ENCODE results near the gene KCNQ4. TPM values are rescaled to one million over a fixed set of nuclear protein-coding genes. Genes with fewer than 3 reads are reported as not detected.

Gene KCNQ4
- polyA plus RNA-seq, 1 experiment: 0.06 TPM

DNA sequence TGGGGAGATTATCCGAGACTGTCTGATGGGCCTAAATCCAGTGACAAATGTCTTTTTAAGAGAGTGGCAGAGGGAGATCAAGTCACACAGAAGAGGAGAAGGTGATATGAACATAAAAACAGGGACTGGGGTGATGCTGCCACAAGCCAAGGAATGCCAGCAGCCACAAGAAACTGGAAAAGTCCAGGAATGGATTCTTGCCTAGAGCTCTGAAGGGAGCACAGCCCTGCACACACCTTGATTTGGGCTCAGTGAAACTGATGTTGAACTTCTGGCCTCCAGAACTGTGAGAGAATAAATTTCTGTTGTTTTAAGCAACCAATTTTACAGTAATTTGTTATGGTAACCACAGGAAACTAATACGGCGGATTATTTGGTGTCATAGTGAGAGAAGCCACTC lies 59.1 kb downstream of the KCNQ4 start:
- TF ChIP-seq, protein P1, sequence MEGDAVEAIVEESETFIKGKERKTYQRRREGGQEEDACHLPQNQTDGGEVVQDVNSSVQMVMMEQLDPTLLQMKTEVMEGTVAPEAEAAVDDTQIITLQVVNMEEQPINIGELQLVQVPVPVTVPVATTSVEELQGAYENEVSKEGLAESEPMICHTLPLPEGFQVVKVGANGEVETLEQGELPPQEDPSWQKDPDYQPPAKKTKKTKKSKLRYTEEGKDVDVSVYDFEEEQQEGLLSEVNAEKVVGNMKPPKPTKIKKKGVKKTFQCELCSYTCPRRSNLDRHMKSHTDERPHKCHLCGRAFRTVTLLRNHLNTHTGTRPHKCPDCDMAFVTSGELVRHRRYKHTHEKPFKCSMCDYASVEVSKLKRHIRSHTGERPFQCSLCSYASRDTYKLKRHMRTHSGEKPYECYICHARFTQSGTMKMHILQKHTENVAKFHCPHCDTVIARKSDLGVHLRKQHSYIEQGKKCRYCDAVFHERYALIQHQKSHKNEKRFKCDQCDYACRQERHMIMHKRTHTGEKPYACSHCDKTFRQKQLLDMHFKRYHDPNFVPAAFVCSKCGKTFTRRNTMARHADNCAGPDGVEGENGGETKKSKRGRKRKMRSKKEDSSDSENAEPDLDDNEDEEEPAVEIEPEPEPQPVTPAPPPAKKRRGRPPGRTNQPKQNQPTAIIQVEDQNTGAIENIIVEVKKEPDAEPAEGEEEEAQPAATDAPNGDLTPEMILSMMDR (IDR thresholded peaks at IDR 0.05; ENCODE audit: insufficient read depth, low read depth, low read length): no peak
- ChIA-PET CTCF (interaction anchor here (1.5 to 1.6 kb wide), 2 partner anchors 212 to 230 kb away, joined by 3 read pairs; no protein-coding TSS in a partner anchor), POLR2A (no interaction called here)
- Histone ChIP-seq H3K36me3 (ENCODE audit: control insufficient read depth, insufficient read depth, low read length) (no peaks in the 10 kb centered on the region), H3K27me3 (ENCODE audit: control insufficient read depth, insufficient read depth, low read length) (no peaks in the 10 kb centered on the region; the same call in 1 of the 2 replicates), H3K4me3 (ENCODE audit: low read depth, low read length) (no peak overlapping the region)
- DNase-seq (ENCODE audit: low read depth): no peak

DNA sequence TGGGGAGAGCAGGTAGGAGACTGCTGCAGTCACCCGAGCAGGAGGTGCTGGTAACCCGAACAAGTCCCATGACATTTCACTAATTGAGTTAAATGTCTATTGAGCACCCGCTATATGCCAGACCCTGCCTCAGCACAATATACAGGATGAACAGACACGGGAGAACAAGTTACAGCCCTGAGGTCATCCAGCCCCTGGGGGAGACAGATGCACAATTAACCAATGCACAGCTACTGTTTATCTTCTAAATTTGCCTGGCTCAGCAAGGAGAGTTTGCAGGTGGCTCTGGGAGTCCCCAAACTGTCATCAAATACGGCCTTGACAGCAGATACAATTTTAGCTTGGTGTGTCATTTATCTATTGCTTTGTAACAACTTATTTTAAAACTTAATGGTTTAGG lies 60.5 kb downstream of the KCNQ4 start:
- Histone ChIP-seq H3K36me3 (ENCODE audit: control insufficient read depth, insufficient read depth, low read length) (no peaks in the 10 kb centered on the region), H3K4me3 (ENCODE audit: low read depth, low read length) (no peak overlapping the region), H3K27me3 (ENCODE audit: control insufficient read depth, insufficient read depth, low read length) (no peaks in the 10 kb centered on the region; the same call in 1 of the 2 replicates)
- TF ChIP-seq, protein P1 (IDR thresholded peaks at IDR 0.05; ENCODE audit: insufficient read depth, low read depth, low read length): no peak
- POLR2A ChIA-PET: no interaction called here
- no peak for DNase-seq (ENCODE audit: low read depth)
- CTCF ChIA-PET: interaction anchor here (19.7 kb wide), 1 partner anchor 108 kb away, joined by 476 read pairs; no protein-coding TSS in a partner anchor

DNA sequence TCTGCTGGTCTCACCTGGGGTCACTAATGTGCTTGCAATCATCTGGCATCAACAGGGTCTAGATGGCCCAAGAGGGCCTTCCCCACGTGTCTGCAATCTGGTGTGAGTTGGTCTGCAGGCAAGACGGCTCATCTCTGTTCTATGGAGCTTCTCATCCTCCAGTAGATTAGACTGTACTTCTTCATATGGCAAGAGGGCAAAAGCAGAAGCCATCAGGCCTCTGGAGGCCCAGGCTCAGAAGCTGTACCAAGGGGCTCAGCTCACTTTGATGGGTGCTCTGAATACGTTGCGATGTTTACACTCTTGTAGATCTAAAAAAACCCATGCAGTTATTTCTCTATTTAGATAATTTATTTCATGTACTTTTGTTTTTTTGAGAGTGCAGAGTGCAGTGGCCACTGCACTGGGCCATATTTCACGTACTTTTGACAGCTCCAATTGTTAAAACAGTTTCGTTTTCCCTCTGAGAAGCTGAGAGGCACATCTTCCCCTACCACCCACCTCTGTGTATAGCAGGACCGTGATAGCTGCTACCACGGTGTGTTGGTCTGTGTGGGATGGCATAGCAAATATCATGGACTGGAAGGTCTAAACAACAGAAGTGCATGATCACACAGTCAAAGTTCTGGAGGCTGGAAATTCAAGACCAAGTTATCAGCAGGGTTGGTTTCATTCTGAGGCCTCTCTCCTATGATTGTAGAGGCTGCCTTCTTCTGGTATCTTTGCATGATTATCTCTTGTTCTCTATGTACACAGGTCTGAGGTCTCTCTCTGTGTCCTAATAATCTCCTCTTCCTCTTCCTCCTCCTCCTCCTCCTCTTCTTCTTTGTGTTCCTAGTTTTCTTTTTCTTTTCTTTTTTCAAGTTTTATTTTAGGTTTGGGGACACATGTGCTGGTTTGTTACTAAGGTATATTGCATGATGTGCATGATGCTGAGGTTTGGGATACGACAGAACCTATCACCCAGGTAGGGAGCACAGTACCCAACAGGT lies 61.6 kb downstream of the KCNQ4 start:
- CTCF ChIA-PET: interaction anchor here (0.6 to 19.7 kb wide), 3 partner anchors 107 to 158 kb away, joined by 3 to 476 read pairs (median 3); no protein-coding TSS in a partner anchor
- no peak for DNase-seq (ENCODE audit: low read depth)
- POLR2A ChIA-PET: no interaction called here
- Histone ChIP-seq H3K27me3 (ENCODE audit: control insufficient read depth, insufficient read depth, low read length) (no peaks in the 10 kb centered on the region; the same call in 1 of the 2 replicates), H3K36me3 (ENCODE audit: control insufficient read depth, insufficient read depth, low read length) (no peaks in the 10 kb centered on the region), H3K4me3 (ENCODE audit: low read depth, low read length) (no peak overlapping the region)
- TF ChIP-seq, protein P1 (IDR thresholded peaks at IDR 0.05; ENCODE audit: insufficient read depth, low read depth, low read length): no peak

DNA sequence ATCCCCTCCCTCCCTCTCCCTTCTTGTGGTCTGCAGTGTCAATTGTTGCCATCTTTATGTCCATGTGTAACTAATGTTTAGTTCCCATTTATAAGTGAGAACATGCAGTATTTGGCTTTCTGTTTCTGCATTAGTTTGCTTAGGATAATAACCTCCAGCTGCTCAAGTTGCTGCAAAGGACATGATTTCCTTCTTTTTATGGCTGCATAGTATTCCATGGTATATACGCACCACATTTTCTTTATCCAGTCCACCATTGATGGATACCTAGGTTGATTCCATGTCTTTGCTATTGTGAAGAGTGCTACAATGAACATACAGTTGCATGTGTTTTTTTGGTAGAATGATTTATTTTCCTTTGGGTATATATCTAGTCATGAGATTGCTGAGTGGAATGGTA lies 62.3 kb downstream of the KCNQ4 start:
- Histone ChIP-seq H3K36me3 (ENCODE audit: control insufficient read depth, insufficient read depth, low read length) (no peaks in the 10 kb centered on the region), H3K27me3 (ENCODE audit: control insufficient read depth, insufficient read depth, low read length) (no peaks in the 10 kb centered on the region; the same call in 1 of the 2 replicates), H3K4me3 (ENCODE audit: low read depth, low read length) (no peak overlapping the region)
- ChIA-PET POLR2A (no interaction called here), CTCF (interaction anchor here (0.6 to 19.7 kb wide), 3 partner anchors 8 to 114 kb away, joined by 3 to 476 read pairs (median 25); no protein-coding TSS in a partner anchor)
- DNase-seq (ENCODE audit: low read depth): no peak
- TF ChIP-seq, protein P1 (IDR thresholded peaks at IDR 0.05; ENCODE audit: insufficient read depth, low read depth, low read length): no peak

All from BJ (cell line).